Fibroblast of villous mesenchyme (primary cell): Measurements from ENCODE around the gene CENPC. TPM values are rescaled to one million over a fixed set of nuclear protein-coding genes. Genes with fewer than 3 reads are reported as not detected.
"Not testable (repeated sequence)": the region's sequence is repeated elsewhere in the genome, so short reads cannot be mapped to it uniquely, and the experiment has no call there.

Source experiments
- DNase-seq: peaks from one replicate; pipeline ENCODE4 v3.0.0-alpha.2; 2010; ENCODE audit warnings: low read depth
- H3K4me3 ChIP-seq: 2 replicates; pipeline ENCODE4 v1.5.1; 2011; ENCODE audit warnings: low read depth, mild to moderate bottlenecking, low read length
- CTCF ChIP-seq: IDR thresholded peaks from 2 replicates; pipeline ENCODE4 v1.5.1; 2012; ENCODE audit warnings: low read depth, mild to moderate bottlenecking, low read length; ENCODE audit not compliant: insufficient read depth
- total RNA-seq: library from RNA; depleted of rRNA; stranded (reverse); fragments of >200 nt; gene quantifications from 2 replicates; pipeline ENCODE4 v1.2.3, GENCODE V29; 2012

CENPC gene
- total RNA-seq, 1 donor = 18.1 TPM

- DNase-seq = no peak
- H3K4me3 ChIP-seq = no peak overlapping the region
- TF ChIP-seq CTCF = no peak
These were observed 8.8 kb upstream of the CENPC start for GRCh38 chr4:67554096-67554495.

- DNase-seq = not testable (repeated sequence)
These were observed 7.0 kb upstream of the CENPC start for GRCh38 chr4:67552146-67552792.

GRCh38 chr4:67550857-67551256, 5.6 kb upstream of the CENPC start:
- no peak overlapping the region for H3K4me3 ChIP-seq
- no peak for DNase-seq

More at GRCh38 chr4:67552146-67552792, 7.0 kb upstream of the CENPC start:
- not testable (repeated sequence) for H3K4me3 ChIP-seq

GRCh38 chr4:67550451-67550850, 5.1 kb upstream of the CENPC start:
- H3K4me3 ChIP-seq = no peak overlapping the region
- no peak for TF ChIP-seq CTCF

More at GRCh38 chr4:67550857-67551256, 5.6 kb upstream of the CENPC start:
- TF ChIP-seq CTCF = no peak

GRCh38 chr4:67549123-67549522, 3.8 kb upstream of the CENPC start:
- H3K4me3 ChIP-seq = no peak overlapping the region
- TF ChIP-seq CTCF = no peak
- DNase-seq = peak; percentile 10

More at GRCh38 chr4:67550451-67550850, 5.1 kb upstream of the CENPC start:
- no peak for DNase-seq

- no peak overlapping the region for H3K4me3 ChIP-seq
- peak; percentile 16 for TF ChIP-seq CTCF
- DNase-seq = peak; percentile 53
These were observed 1.7 kb upstream of the CENPC start for GRCh38 chr4:67546971-67547370.

GRCh38 chr4:67546004-67546356, 677 bp upstream of the CENPC start:
- DNase-seq = no peak
- TF ChIP-seq CTCF = no peak
- H3K4me3 ChIP-seq = peak overlapping the region; percentile 83
